CD1c-positive myeloid dendritic cell (primary cell): Measurements from ENCODE around the gene RASGRF2.
"Not testable (repeated sequence)": the region's sequence is repeated elsewhere in the genome, so short reads cannot be mapped to it uniquely, and the experiment has no call there.

Experiments used
- DNase-seq: peaks from one replicate; pipeline ENCODE4 v3.0.0-alpha.2; 2016; ENCODE audit errors: extremely low spot score

RASGRF2 gene

DNA sequence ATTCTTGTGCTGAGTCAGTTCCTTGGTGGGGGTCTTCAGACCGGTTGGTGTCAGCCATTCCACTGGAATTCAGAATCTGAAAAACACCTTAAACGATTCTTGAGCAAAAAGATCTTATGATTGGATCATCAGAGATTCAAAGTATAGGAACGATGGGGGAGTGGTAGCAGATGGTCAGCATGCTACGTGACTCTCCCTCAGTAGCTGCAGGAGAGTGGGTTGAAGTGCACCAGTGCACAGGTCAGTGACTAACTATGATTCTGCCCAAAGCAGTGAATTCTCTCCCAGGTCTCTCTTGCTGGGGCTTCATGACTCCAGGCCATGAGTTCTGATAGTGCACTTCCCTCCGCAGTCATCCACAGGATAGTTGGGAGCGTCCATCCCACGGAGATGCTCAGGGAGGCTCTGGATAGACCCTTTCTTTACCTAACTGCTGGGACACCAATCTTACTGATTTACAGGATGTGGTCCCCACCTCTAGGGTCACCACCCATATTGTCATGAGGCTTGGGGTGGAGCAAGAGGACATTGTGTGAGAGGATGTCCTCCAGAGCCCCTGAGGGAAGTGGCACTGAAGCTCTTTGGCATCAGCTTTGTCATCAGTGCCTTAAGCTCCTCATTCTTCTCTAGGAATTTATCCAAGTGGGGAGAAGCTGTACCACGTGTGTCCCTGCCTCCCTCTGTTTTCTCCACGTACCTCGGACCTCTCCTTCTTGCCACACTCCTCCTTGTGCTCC, 62.0 kb downstream of the RASGRF2 start:
- no peak for DNase-seq

DNA sequence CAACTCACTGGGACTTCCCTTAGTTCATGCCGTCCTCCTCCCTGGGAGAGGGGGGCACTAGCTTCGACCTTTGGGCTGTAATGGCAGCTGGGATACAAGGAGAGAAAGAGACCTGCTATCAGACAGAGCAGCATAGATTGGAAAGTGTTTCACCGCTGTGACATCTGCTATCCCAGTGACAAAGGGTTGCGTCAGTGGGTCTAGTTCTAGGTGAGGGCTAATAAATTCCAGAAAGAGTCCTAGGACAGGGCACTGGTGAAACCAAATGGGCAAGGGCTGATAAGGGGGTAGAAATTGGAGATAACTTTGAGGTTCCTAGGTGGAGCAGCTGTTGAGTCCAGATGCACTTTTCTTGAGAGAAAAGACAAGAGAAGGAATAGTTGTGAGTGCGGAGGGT, 62.5 kb downstream of the RASGRF2 start:
- no peak for DNase-seq

DNA sequence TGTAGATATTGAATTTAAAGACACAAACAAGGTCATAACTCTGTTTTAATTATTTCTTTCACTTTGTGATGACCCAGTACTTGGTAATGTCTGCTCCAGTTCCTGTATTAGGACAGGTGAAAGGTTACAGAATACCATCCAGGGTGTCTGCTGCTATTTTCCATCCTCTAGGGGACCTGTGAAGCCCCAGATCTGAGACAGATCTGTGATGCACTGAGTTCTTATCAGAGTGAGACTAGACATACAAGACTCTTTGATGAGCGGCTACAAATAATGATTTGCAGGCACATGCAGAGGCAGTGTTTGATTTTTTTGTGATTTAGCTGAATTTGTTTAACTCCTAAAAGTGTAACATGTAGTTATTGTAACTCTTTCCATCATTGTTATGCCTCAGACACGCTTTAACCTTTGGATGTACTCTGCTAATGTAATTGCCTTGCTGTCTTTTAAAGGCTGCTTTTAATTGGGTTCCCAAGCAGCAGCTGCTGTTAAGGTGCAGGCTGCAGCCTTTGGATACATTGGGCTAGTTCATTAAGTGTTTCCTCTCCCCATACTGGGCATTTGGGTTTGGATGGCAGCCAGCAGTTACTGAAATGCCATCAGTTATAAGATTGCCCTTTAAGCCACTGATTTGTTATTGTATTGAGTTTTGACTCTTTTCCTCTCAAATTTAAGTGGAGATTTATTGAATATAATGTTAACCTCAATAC, 63.3 kb downstream of the RASGRF2 start:
- DNase-seq: no peak

DNA sequence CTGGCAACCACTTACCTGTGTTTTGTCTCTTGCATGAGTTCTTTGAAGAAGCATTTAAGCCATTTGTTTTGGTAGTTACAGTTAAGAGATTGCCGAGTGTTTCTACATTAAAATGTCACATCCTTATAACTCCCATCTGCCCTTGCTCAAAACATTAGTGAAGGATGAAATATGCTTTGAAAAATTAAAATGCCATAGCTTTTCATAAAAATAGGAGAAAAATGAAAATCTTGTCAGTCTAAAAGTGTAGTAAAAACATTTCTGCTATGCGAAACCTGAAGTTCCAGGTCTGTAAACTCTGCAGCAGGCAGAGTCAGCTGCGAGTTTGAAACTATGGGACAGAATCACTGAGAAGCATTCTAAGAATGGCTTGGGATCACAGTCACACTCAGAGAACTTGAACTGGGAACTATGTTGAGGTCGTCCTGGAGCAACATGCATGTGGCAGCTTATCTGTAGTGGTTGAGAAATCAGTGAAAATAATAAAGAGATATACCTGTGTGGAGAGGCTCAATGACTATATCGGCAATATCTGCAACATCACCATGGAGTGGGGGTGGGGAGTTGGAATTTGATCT, 67.4 kb downstream of the RASGRF2 start:
- DNase-seq: no peak

DNA sequence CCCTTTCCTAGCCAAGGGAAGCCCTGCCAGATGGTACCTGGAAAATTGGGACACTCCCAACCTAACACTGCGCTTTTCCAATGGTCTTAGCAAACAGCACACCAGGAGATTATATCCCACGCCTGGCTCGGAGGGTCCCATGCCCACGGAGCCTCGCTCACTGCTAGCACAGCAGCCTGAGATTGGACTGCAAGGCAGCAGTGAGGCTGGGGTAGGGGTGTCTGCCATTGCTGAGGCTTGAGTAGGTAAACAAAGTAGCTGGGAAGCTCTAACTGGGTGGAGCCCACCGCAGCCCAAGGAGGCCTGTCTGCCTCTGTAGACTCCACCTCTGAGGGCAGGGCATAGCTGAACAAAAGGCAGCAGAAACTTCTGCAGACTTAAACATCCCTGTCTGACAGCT, 68.7 kb downstream of the RASGRF2 start:
- DNase-seq: not testable (repeated sequence)

DNA sequence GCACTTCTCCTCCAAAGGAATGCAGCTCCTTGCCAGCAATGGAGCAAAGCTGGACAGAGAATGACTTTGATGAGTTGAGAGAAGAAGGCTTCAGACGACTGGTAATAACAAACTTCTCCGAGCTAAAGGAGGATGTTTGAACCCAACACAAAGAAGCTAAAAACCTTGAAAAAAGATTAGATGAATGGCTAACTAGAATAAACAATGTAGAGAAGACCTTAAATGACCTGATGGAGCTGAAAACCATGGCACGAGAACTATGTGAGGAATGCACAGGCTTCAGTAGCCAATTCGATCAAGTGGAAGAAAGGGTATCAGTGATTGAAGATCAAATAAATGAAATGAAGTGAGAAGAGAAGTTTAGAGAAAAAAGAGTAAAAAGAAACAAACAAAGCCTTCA, 69.6 kb downstream of the RASGRF2 start:
- not testable (repeated sequence) for DNase-seq

DNA sequence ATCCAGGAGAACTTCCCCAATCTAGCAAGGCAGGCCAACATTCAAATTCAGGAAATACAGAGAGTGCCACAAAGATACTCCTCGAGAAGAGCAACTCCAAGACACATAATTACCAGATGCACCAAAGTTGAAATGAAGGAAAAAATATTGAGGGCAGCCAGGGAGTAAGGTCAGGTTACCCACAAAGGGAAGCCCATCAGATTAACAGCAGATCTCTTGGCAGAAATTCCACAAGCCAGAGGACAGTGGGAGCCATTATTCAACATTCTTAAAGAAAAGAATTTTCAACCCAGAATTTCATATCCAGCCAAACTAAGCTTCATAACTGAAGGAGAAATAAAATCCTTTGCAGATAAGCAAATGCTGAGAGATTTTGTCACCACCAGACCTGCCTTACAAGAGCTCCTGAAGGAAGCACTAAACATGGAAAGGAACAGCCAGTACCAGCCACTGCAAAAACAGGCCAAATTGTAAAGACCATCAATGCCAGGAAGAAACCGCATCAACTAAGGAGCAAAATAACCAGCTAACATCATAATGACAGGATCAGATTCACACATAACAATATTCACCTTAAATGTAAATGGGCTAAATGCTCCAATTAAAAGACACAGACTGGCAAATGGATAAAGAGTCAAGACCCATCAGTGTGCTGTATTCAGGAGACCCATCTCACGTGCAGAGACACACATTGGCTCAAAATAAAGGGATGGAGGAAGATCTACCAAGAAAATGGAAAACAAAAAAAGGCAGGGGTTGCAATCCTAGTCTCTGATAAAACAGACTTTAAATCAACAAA, 70.3 kb downstream of the RASGRF2 start:
- not testable (repeated sequence) for DNase-seq

DNA sequence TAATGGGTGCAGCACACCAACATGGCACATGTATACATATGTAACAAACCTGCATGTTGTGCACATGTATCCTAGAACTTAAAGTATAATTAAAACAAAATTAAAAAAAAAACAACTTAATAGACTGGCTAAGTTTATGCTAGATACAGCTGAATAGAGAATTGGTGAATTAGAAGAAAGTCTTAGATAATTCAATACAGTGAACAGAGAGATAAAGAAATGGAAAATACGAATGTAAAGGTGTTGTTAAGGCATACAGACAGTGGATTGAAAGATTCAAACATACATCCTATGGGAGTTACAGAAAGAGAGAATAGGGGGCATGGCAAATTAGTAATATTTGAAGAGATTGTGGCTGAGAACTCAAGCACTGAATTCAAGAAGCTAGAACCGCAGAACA, 75.4 kb downstream of the RASGRF2 start:
- no peak for DNase-seq

DNA sequence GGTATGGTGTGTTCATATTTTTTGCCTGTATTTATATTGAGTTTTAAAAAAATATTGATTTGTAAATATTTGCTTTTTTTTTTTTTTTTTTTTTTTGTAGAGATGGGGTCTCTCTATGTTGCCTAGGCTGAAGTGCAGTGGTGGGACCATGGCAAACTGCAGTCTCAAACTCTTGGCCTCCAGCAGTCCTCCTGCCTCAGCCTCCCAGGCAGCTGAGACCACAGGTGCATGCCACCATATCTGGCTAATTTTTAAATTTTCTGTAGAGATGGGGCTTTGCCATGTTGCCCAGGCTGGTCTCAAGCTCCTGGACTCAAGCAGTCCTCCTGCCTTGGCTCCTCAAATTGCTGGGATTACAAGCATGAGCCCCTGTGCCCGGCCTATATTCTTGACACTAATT, 78.3 kb downstream of the RASGRF2 start:
- DNase-seq: no peak

DNA sequence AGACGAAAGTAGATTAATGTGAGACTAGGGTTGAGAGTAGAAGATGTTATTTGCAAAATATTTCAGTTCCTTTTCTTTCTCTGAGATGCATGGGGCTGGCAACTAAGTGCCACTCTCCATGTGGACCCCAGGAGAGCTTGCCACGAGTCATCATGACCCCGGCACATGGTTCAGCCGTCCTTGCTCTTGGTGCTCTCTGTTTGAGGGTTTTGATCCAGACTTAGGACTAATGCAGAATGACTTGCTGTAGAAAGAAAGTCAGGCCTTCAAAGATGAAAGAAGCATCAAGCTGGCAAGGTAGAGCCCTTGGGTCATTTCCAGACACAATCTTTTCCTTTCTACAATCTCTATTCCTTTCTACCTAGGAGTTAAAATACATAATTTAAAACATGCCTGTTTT, 84.7 kb downstream of the RASGRF2 start:
- no peak for DNase-seq

DNA sequence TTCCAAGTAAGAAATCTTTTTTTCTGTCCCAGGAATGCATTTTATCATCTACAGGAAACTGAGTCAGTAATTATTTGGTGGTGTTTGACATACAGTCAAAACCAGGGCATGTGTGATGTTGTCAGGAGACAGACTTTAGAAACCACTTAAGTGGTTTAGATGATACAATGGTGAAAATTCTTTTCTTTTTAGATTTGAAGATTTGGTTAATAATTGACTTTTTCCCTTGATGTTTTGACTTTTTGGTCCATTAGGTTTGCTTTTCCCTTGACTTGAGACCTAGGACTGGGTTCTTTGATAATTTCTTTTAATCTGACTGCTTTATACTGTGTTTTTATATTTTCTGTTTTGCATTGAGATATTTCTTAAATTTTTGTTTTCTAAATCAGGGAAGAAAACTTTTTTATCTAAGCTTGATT, 85.2 kb downstream of the RASGRF2 start:
- DNase-seq: no peak

DNA sequence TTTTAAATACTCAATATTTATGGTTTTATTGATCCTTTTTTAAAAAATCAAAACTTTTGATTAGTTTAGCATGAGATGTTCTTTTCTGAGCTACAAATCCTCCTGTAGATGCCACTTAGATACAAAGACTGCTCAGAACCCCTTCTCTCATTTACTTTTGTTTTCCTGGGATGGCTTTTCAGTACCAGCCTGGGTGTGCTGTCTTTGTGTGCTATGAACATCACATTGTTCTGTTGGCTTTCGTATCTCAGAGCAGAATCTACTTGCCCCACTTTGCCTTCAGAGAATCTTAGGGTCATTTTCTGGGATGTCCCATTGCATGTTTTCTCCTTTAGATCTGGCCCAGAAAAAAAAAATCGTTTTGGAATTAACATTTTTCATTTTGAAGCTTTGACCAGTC, 85.9 kb downstream of the RASGRF2 start:
- no peak for DNase-seq

DNA sequence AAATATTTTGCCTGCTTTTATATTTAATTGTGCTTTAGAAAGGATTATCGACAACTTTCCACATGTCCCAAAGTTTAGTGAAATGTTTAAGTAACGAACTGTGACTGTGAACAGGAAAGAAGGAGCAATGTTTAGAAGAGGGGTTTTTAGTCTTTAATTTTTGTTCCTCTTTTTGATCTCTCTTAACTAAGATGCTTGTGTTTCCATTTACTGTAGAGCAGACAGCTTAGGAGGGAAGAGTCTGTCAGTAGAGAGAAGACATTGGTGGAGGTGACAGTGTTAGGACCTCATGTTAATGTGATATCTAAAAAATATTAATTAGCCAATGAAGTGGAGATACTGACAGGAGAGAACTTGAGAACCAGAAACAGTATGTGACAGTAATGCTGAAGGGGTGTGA, 92.2 kb downstream of the RASGRF2 start:
- DNase-seq: no peak

DNA sequence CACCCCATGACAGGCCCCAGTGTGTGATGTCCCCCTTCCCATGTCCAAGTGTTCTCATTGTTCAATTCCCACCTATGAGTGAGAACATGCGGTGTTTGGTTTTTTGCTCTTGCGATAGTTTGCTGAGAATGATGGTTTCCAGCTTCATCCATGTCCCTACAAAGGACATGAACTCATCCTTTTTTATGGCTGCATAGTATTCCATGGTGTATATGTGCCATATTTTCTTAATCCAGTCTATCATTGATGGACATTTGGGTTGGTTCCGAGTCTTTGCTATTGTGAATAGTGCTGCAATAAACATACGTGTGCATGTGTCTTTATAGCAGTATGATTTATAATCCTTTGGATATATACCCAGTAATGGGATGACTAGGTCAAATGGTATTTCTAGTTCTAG, 93.1 kb downstream of the RASGRF2 start:
- not testable (repeated sequence) for DNase-seq

DNA sequence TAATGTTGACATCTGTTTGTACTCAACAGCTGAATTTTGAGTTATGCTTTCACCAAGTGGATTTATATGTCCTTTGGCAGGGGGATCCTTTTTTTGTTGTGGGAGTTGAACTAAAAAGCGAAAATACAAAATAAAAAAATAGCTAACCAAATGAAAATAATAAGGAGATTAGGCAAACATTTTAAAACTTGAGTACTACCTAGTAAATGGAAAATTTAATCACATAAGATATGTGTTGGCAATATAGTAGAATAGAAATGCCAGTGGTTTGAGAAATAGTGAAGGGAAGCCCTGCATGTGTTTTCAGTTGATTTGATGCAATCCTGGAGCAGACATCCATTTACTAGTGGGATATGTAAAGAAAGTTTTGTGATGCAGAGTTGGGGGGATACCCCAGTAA, 98.0 kb downstream of the RASGRF2 start:
- no peak for DNase-seq

DNA sequence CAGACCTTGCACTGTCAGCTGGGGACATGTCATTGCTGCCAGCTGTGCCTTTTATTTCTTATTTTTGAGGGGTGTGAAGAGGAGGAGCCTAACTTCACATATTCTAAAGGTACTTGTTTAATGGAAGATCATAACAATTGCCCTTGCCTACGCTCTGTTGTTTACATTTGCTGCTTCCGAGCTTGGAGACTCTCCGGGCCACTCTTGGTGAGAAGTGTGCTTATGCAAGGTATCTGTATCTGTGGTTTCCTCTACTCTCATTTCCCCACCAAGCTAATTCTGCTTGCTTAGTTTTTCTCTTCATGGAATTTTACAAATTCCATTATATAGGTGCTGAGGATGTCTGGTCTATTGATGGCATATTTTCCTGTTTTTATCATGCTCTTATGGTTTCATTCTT, 105.3 kb downstream of the RASGRF2 start:
- DNase-seq: no peak

DNA sequence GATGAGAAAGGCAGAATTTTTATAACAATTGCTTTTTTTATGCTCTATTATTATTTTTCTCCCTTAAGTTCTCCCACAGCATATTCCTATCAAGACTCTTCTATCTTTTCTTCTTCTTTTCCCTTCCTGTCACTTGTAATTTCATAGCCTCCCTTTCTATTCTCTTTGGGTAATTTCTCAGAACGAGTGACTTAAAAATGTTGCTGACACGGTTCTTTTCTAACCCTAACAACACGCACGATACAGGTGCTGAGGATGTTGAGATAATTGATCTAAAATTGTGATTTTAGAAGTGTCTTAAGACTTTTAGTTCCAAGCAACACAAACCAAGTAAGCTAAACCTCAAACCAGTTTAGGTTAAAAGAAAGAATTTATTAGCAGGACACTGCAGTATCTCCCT, 105.9 kb downstream of the RASGRF2 start:
- no peak for DNase-seq

DNA sequence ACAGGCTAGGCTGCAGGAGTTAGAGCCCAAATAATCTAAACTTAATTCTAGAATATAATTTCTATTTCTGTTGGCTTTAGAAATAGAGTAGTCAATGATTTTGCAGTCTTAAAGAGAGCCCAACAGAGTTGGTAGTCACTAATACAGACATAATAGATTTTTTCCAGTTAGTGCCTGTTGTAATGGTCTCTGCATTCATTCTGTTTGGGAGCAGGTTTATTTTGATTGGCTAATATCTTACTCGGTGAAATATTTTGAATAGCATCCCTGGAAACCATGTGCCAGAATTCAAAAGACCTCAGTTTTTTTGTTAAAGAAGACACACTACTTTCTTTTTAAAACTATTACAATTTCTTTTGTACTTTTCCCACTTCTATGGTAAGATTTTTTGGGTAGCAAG, 107.2 kb downstream of the RASGRF2 start:
- no peak for DNase-seq

DNA sequence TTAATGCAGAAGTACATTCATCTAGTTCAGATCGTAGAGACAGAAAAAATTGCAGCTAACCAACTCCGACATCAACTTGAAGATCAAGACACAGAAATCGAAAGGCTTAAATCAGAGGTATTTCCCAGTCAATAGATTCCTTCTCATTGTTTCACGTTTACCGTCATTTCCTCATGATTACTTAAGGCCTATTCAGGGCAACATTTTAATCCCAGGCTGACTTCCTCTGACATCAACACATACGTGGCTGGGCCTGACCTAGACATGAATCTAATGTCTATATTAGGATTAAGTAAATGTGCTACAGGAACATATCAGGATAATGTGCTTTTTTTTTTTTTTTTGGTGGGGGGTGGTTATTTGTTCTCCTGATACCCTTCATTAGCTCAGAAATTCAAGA, 107.9 kb downstream of the RASGRF2 start:
- no peak for DNase-seq

DNA sequence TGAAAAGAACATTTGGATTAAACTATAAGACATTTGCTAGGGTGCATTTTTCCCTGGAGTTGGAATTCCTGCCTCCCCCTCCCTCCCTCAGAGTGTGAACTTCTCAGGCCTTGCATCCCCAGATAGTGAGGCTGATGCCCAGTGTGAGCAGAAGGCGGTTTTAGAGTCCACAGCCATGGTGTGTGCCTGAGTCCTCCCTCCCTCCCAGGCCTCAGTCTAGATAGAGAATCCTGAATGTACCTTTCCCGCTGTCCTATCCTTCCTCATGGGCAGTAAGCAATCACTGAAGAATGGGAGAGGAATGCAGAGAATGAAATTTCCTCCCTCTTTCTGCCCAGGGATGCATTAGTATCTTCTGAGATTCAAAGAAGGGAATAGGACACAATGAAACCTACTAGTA, 108.5 kb downstream of the RASGRF2 start:
- no peak for DNase-seq

DNA sequence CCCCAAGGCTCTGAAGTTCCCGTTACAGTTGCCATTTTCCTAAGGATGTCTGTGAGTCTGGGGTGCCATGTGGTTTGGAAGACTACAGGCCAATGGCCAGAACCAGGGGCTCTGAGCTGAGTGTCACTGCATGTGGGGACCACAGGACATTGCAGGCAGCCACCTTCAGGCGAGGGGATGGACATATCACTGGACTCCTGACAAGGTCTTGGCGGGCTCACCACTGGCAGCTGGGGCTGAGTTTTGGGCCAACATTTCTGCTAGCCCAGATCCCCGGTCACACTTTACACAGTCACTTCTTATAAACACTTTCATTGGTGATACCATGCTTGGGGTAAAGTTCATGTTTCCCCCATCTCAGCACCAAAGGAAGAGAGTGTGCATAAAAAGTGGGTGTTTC, 109.8 kb downstream of the RASGRF2 start:
- DNase-seq: no peak

DNA sequence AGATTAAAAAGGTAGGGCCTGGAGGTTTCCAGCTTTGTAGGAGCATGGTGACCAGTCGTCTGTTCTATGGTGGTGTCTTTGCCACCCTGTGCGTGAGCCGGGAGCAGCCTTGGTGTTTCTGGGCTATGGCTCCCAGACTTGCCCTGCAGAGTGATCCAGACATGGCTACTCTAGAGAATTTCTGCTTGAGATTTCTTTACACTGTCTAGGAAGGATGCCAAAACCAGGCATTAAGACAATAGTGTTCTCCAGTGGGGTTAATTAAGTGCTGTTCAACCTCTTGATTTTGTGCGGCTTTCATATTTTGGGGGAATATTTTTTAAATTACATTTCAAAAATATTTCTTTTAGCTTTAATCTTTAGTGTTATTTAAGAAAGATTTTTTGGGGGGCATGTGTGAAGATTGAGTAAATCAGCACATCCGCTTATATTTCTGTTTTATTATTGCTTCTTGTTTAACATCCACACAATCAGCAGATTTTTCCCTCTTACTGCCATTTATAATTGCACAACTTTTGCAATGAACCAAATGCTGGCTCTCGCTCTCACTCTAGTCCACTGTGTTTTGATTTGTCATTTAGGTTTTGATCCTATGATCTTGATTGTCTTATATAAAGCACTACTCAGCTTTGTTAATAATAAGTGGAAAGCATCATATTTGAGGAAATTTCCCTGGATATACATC, 110.5 kb downstream of the RASGRF2 start:
- DNase-seq: no peak
